Stimulated activated CD8-positive, alpha-beta memory T cell treated with anti-CD3 and anti-CD28 coated beads, Interleukin-2, amount 100 ng/mL, for 1 hour (primary cell): ENCODE measurements around the gene PDE6C.

Source experiments
- DNase-seq, 2 donors: peaks; one replicate each; pipeline ENCODE4 v3.0.0-alpha.2; 2020; ENCODE audit warnings: low read depth in 2 of 2

PDE6C gene

GRCh38 chr10:93612311-93612710 is at the start of gene PDE6C:
TSS of gene PDE6C (plus strand) at chr10:93612537. CDS start at chr10:93612726, 189 bp downstream.
- no peak for DNase-seq

GRCh38 chr10:93565446-93565845 is 46.9 kb upstream of the PDE6C start:
- no peak for DNase-seq

DNA sequence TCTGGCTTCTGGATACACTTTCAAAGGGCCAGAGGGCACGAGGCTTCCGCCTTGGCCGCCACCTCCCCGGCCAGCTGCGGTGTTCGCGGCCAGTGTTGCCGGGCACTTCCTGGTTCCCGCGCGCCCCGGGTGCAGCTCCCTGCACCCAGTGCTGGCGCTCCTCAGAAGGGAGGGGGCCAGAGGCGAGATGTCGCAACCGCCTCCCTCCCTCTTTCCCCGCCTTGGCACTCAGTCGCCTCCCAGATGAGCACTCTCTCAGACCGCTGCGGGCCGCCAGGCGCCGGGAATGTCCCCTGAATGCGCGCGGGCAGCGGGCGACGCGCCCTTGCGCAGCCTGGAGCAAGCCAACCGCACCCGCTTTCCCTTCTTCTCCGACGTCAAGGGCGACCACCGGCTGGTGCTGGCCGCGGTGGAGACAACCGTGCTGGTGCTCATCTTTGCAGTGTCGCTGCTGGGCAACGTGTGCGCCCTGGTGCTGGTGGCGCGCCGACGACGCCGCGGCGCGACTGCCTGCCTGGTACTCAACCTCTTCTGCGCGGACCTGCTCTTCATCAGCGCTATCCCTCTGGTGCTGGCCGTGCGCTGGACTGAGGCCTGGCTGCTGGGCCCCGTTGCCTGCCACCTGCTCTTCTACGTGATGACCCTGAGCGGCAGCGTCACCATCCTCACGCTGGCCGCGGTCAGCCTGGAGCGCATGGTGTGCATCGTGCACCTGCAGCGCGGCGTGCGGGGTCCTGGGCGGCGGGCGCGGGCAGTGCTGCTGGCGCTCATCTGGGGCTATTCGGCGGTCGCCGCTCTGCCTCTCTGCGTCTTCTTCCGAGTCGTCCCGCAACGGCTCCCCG is 45.7 kb upstream of the PDE6C start, which contains the start of gene FFAR4:
Gene FFAR4 (plus strand): TSS at position 231 of the 842 bp plus-strand sequence. CDS start 56 bp downstream, at position 287.
- no peak for DNase-seq

DNA sequence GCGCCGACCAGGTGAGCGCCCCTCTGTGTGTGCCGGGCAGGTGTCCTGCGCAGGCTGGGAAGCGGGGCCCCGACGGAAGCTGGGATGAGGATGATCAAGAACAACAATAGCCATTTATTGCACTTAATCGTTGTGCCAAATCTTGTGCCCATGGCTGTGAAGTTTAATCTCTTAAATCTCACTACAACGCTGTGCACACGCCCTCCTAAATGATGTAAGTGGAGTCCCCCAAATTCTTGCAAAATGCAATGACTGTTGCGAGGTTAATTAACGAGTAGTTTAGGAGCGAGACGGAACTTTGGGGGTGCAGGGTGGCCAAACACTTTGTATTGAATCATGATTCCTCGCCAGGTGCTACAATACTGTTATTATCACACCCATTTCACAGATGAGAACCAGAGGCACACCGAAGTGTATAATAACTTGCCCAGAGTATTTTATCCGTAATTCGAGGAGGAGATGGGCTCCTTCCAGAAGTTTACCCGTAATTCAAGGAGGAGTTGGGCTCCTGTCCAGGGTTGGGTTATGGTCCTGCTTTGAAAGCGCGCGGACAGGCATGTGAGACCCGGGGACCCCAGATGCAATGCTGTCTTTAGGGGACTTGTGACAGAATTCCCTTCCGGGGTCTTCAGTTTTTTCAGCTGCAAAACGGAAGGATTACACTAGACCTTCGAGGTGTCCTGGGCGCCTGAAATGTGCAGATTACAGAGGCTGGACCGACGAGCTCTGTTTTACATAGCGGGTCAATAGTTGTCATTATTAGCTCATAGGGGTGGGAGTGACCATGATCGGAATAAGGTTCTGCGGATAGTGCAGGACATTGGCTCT is 44.8 kb upstream of the PDE6C start:
- no peak for DNase-seq

GRCh38 chr10:93568105-93568390 is 44.3 kb upstream of the PDE6C start:
- DNase-seq: no peak

DNA sequence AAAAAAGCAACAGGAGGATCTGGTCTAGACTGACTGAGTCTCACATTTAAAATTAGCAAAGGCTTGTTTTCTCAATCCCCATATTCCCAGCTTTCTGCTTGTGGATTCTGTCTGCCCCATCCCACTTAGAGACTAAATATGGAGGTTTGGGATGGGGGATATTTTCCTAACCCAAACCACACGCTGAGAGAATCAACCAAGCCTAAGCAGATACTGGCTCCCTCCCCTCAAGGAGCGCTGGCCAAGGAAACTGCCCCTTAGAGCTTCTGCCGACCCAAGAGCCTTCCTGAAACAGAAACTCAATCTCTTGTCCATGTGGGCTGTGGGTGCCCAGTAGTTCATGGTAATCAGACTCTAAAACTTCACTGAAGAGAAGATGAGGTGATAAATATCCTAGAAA is 42.0 kb upstream of the PDE6C start:
- no peak for DNase-seq

DNA sequence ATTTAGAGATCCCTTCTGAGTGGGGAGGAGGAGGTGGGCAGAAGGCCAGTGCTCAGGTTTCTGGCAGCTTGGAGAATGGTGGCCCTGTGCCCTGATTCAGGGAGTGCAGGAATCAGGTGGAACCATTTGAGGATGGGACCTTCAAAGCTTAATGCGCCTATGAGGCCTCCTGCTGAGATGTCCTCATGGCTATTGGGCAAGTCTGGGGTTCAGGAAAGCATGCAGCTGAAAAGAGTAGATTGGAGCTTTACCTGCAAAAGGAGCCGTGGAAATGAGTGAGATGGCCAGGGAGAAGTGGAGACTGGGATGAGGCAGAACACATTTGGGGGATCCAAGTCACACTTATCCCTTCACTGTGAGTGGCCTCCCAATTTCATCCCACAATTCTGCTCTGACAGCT is 39.7 kb upstream of the PDE6C start:
- no peak for DNase-seq

GRCh38 chr10:93573051-93573909 is 39.1 kb upstream of the PDE6C start:
- no peak for DNase-seq

- no peak for DNase-seq
These were observed 38.4 kb upstream of the PDE6C start for GRCh38 chr10:93573924-93574323.

DNA sequence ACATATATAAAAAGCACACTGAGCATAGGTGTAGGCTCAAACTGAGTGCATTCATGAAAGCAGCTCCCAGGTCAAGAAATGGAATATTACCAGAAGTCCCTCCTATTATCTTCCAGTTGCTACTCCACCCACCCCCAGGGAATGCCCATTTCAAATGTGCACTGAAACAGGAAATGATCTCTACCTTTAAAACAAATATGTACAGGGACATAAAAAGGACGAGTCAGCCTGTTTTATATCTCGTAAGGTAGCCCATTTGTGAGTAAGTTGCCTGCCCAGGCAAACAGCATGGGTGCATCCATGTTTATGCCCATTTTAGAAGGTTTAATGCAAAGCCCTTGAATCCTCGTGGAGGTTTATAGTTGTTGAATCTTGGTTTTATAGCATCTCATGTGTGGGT is 35.4 kb upstream of the PDE6C start:
- DNase-seq: no peak

DNA sequence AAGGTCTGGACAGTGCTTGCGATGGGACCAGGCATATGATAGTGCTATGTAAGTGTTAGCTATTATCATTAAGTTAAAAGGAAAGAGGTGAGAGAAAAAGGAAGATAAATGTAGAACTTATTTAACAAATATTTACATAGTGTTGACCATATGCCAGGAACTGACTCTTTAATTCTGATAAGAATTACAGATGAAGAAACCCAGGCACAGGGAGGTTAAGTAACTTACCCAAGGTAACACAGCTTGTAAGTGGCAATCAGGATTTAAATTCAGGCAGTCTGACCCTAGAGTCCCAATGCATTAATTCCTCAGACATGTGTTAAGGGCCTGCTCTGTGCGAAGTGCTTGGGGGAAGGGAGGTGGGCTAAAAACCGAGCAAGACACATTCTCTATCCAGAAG is 34.8 kb upstream of the PDE6C start:
- DNase-seq: no peak

GRCh38 chr10:93579089-93579488 is 33.2 kb upstream of the PDE6C start:
- no peak for DNase-seq

- DNase-seq: no peak
These were observed 32.2 kb upstream of the PDE6C start for GRCh38 chr10:93579985-93580711.

DNA sequence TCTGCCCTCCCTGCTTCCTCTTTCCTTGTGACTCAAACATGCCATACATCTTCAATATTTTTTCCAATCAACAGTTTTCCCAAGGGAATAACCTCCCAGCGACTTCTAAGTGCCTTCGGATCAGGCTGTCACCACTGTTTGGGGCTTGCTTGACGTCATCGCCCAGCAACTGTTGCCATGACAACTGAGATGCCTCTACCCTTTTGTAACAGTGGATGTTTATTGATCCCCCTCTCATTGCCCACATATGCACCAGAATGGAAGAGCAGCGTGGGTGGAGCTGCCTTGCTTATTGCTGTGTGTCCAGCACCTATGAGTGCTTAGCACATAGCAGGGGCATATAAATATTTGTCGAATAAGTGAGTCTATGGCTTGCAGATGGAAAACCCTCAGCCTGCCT is 31.5 kb upstream of the PDE6C start:
- no peak for DNase-seq

- no peak for DNase-seq
These were observed 27.9 kb upstream of the PDE6C start for GRCh38 chr10:93584445-93584844.

DNA sequence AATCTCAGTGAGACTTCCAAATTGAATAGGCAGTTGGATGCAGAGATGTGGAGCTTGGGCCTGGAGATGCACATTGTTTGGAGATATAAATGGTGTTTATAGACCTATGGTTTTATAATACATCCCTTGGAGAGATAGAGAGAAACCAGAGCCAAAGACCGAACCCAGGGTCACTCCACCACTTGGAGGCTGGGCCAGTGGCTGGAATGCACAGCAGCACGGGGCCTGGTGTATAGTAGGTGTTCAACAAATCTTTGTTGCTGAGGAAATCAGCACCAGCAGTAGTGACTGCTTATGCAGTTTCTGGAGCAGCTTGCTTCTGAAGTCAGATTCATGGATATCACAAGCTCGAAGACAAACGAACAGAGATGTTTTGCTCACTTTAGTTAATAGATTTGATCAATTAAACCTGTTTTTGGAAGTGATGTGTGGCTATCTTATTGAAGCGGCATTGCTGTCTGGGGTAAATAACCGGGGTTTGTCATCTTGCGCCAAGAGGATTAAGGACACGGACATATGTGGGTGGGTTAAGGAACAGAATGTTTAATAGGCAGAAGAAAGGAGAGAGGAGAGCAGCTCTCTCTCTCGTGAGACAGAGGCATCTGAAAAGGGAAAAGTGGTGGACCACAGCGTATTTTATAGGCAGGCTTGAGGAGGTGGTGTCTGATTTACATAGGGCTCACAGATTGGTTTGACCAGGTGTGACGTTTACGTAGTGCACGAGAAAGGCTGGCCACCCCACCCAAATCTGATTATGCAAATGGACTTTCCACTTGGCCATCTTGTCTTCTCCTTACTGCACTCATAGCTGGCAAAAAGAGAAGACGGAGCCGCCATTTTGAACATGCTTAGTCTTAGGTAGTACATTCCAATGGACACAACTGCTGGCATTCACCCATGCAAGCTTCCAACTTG is 22.4 kb upstream of the PDE6C start:
- DNase-seq: no peak

DNA sequence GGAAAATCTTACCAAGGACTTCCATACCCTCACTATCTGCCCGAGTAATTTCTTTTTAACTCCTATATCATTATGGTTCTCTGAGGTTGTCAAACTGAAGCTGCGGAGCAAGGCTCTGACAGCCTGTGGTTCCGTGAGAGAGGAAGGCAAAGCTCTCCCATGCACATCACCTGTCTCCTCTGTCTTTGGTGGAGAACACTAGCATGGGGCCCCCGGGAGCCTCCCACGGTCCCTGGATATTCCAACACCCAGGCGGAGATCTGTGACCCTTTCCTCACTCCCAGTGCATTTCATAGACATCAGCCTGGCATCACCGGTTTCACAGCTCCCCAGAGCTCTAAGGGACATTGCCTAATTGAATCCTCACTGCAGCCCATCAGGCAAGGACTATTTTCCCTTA is 21.7 kb upstream of the PDE6C start:
- no peak for DNase-seq

- DNase-seq: no peak
These were observed 21.1 kb upstream of the PDE6C start for GRCh38 chr10:93591065-93591808.

DNA sequence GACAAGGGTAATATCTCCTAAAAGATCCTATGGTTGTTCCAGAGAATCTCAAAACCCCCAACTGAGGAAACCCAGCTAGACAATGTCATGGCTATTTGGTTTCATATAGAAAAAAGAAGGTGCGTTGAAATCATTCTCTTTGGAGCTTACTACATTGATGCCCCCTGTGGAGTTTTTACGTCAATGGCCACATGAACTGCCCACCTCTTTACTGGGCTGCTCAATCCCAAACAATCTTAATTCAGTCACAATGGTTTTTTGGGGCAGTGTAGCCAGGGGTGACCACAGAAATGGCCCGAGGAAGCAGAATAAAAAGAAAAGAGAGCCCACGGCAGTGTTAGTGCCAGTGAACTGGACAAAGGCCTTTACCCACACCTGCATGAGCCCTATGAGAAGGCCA is 19.1 kb upstream of the PDE6C start:
- no peak for DNase-seq

- DNase-seq: no peak
These were observed 18.6 kb upstream of the PDE6C start for GRCh38 chr10:93593749-93594148.
